ENCODE measurements around the gene TSC22D2. TPM values are rescaled to one million over a fixed set of nuclear protein-coding genes. Genes with fewer than 3 reads are reported as not detected.

Gene TSC22D2
- total RNA-seq, 1 experiment from 2014 or later, result 26.5 TPM

DNA sequence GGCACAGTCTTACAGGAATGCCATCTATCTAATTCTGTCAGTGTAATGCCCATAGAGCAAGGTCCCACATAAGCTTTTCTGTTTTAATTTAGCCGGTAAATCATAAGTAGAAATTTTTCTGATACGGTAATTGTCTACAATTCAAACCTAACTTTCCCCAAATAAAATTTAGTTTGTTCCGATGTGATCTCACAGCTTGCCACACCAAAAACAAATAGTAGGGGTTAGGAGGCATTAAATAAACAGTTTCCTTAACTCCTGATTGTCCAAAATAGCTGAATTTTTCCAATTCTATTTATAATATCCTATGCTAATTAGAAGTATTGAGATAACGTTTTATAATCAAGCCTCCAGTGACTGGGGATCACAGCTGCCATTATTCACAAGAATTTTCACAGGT, 53.3 kb downstream of the TSC22D2 start:
- H3K27me3 ChIP-seq (ENCODE audit: insufficient read depth, low read length), result no peaks in the 10 kb centered on the region

More for the DNA sequence above, 53.3 kb downstream of the TSC22D2 start:
- no peak overlapping the region for H4K5ac ChIP-seq (ENCODE audit: insufficient read length, low read depth, low read length)
- H3K79me2 ChIP-seq (ENCODE audit: insufficient read depth, low read length), result no peaks in the 10 kb centered on the region
- H2AFZ ChIP-seq (ENCODE audit: low read length), result no peak overlapping the region
- Mint-ChIP-seq H3K4me3 (no peak overlapping the region), H3K27me3 (ENCODE audit: low read depth) (no peaks in the 10 kb centered on the region), H3K9me3 (no peaks in the 10 kb centered on the region), H3K36me3 (ENCODE audit: insufficient read depth in 1 of 3, low read depth in 3 of 3) (peaks cover 5 to 25% (median 24%) of the 10 kb centered on the region in 3 experiments; a peak in 6 of 7 replicates), H3K27ac (no peak overlapping the region), H3K4me1 (peaks cover 5 to 8% of the 10 kb centered on the region in 2 experiments; a peak in 3 of 4 replicates)
- no peak overlapping the region for H3K4ac ChIP-seq (ENCODE audit: low read depth, low read length)
- no peak overlapping the region for H3K9ac ChIP-seq (ENCODE audit: extremely low read depth, insufficient read length, low read length)
- no peak overlapping the region for H3K23ac ChIP-seq (ENCODE audit: insufficient read length, low read depth, low read length)
- no peak overlapping the region for H3K27ac ChIP-seq (ENCODE audit: insufficient read length, low read depth, low read length)
- H2BK15ac ChIP-seq (ENCODE audit: low read depth, low read length), result no peak overlapping the region
- no peak overlapping the region for H3T11ph ChIP-seq (ENCODE audit: low read length)
- no peak overlapping the region for H3K18ac ChIP-seq (ENCODE audit: insufficient read length, low read depth, low read length)
- no peaks in the 10 kb centered on the region for H3K9me3 ChIP-seq (ENCODE audit: control insufficient read depth, low read depth, low read length)
- H2BK20ac ChIP-seq (ENCODE audit: low read depth, low read length, poor library complexity, severe bottlenecking), result no peak overlapping the region
- no peak for DNase-seq
- H3K4me1 ChIP-seq (ENCODE audit: insufficient read depth, low read length), result no peaks in the 10 kb centered on the region
- no peak overlapping the region for H2BK120ac ChIP-seq (ENCODE audit: low read depth, low read length, poor library complexity, severe bottlenecking)
- H3K56ac ChIP-seq (ENCODE audit: insufficient read length, low read depth, low read length), result no peak overlapping the region
- no peak overlapping the region for H4K91ac ChIP-seq (ENCODE audit: insufficient read length, low read depth, low read length)
- TF ChIP-seq, protein P1, sequence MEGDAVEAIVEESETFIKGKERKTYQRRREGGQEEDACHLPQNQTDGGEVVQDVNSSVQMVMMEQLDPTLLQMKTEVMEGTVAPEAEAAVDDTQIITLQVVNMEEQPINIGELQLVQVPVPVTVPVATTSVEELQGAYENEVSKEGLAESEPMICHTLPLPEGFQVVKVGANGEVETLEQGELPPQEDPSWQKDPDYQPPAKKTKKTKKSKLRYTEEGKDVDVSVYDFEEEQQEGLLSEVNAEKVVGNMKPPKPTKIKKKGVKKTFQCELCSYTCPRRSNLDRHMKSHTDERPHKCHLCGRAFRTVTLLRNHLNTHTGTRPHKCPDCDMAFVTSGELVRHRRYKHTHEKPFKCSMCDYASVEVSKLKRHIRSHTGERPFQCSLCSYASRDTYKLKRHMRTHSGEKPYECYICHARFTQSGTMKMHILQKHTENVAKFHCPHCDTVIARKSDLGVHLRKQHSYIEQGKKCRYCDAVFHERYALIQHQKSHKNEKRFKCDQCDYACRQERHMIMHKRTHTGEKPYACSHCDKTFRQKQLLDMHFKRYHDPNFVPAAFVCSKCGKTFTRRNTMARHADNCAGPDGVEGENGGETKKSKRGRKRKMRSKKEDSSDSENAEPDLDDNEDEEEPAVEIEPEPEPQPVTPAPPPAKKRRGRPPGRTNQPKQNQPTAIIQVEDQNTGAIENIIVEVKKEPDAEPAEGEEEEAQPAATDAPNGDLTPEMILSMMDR (conservative IDR thresholded peaks at IDR 0.05), result no peak
- no peak overlapping the region for H4K8ac ChIP-seq (replicated peaks; ENCODE audit: insufficient read length, low read depth, low read length)
- H3K79me1 ChIP-seq (ENCODE audit: insufficient read depth, low read depth, low read length, poor library complexity, severe bottlenecking), result no peaks in the 10 kb centered on the region
- no peak overlapping the region for H2BK5ac ChIP-seq (ENCODE audit: insufficient read length, low read length)
- no peak overlapping the region for H2AK5ac ChIP-seq (ENCODE audit: insufficient read length, low read length)
- H3K23me2 ChIP-seq (ENCODE audit: insufficient read length, low read depth, low read length, poor library complexity, severe bottlenecking), result no peaks in the 10 kb centered on the region
- no CpG with 5 or more reads among the region's 4 CpGs for WGBS (ENCODE audit: extremely low coverage, insufficient read length, low lambda C conversion rate)
- no peaks in the 10 kb centered on the region for H4K20me1 ChIP-seq (ENCODE audit: control insufficient read depth, insufficient read depth, insufficient read length)
- H3K14ac ChIP-seq (ENCODE audit: insufficient read depth, low read length), result no peak overlapping the region
- H2BK12ac ChIP-seq (ENCODE audit: insufficient read length, low read depth, low read length), result no peak overlapping the region
- H3K4me2 ChIP-seq (ENCODE audit: insufficient read depth, insufficient read length, low read length), result no peak overlapping the region

All from H9 (cell line).